Neural progenitor cell (in vitro differentiated cells): ENCODE results near the gene PTPRCAP. TPM values are rescaled to one million over a fixed set of nuclear protein-coding genes. Genes with fewer than 3 reads are reported as not detected.

Experiments used
- DNase-seq: peaks from one replicate; pipeline ENCODE4 v3.0.0-alpha.2; 2016; ENCODE audit warnings: low spot score
- H2AFZ ChIP-seq: fragments of 200-600 bp; sonication (generic); replicated peaks from 2 replicates; pipeline ENCODE4 v1.6.1; 2016; ENCODE audit warnings: antibody characterized with exemption
- H3F3A ChIP-seq: fragments of 200-600 bp; sonication (generic); 2 replicates; pipeline ENCODE4 v1.6.1; 2016; ENCODE audit warnings: antibody characterized with exemption, low read depth
- H3K27ac ChIP-seq: fragments of 200-600 bp; sonication (generic); 2 replicates; pipeline ENCODE4 v1.5.1; 2016; ENCODE audit warnings: mild to moderate bottlenecking
- H3K27me3 ChIP-seq: fragments of 200-600 bp; sonication (generic); 2 replicates; pipeline ENCODE4 v1.6.1; 2016; ENCODE audit warnings: mild to moderate bottlenecking, moderate library complexity
- H3K36me3 ChIP-seq: fragments of 200-600 bp; sonication (generic); 2 replicates; pipeline ENCODE4 v1.5.1; 2016
- H3K4me1 ChIP-seq: fragments of 200-600 bp; sonication (generic); 2 replicates; pipeline ENCODE4 v1.6.1; 2016; ENCODE audit warnings: mixed run types
- H3K4me2 ChIP-seq: fragments of 200-600 bp; sonication (generic); 2 replicates; pipeline ENCODE4 v1.6.1; 2016
- H3K4me3 ChIP-seq: fragments of 200-600 bp; sonication (generic); 2 replicates; pipeline ENCODE4 v1.5.1; 2016
- H3K79me2 ChIP-seq: fragments of 200-600 bp; sonication (generic); 2 replicates; pipeline ENCODE4 v1.6.1; 2016; ENCODE audit warnings: low read depth
- H3K9ac ChIP-seq: fragments of 200-600 bp; sonication (generic); 2 replicates; pipeline ENCODE4 v1.6.1; 2016
- H3K9me3 ChIP-seq: fragments of 200-600 bp; sonication (generic); 2 replicates; pipeline ENCODE4 v1.5.1; 2016; ENCODE audit warnings: low read depth
- H4K20me1 ChIP-seq: fragments of 200-600 bp; sonication (generic); 2 replicates; pipeline ENCODE4 v1.6.1; 2016; ENCODE audit warnings: low read depth
- H3K27ac Mint-ChIP-seq: 3 replicates; pipeline ENCODE4 v1.8.0; 2021; ENCODE audit warnings: mixed read lengths
- H3K27me3 Mint-ChIP-seq: 2 replicates; pipeline ENCODE4 v1.8.0; 2022; ENCODE audit warnings: low read depth, mild to moderate bottlenecking, inconsistent platforms, moderate library complexity, mixed read lengths; ENCODE audit not compliant: insufficient read depth
- H3K36me3 Mint-ChIP-seq: 3 replicates; pipeline ENCODE4 v1.8.0; 2021; ENCODE audit warnings: mixed read lengths
- H3K4me1 Mint-ChIP-seq: 3 replicates; pipeline ENCODE4 v1.8.0; 2021; ENCODE audit warnings: mixed read lengths
- H3K4me3 Mint-ChIP-seq: 3 replicates; pipeline ENCODE4 v1.8.0; 2021; ENCODE audit warnings: mild to moderate bottlenecking, moderate library complexity, mixed read lengths
- H3K9me3 Mint-ChIP-seq: 3 replicates; pipeline ENCODE4 v1.8.0; 2020; ENCODE audit warnings: mixed read lengths
- EZH2 ChIP-seq: fragments of 200-600 bp; sonication (generic); IDR thresholded peaks from 2 replicates; pipeline ENCODE4 v1.6.1; 2017; ENCODE audit warnings: antibody characterized with exemption, mild to moderate bottlenecking, moderate library complexity
- EZH2phosphoT487 ChIP-seq: fragments of 200-600 bp; sonication (generic); IDR thresholded peaks from 2 replicates; pipeline ENCODE4 v1.6.1; 2017; ENCODE audit warnings: antibody characterized with exemption
- small RNA-seq: library from RNA; depleted of rRNA; stranded (forward); fragments of <200 nt; gene quantifications from one replicate; pipeline ENCODE3, GENCODE V24; 2015
- total RNA-seq: library from RNA; depleted of rRNA; stranded (reverse); fragments of >200 nt; gene quantifications from 2 replicates; pipeline ENCODE4 v1.2.3, GENCODE V29; 2015; ENCODE audit warnings: low replicate concordance
- TF ChIP-seq, protein P1 (sequence below): fragments of 200-600 bp; sonication (generic); IDR thresholded peaks from 2 replicates; pipeline ENCODE4 v1.5.1; 2017; ENCODE audit warnings: antibody characterized with exemption, mild to moderate bottlenecking

The PTPRCAP gene
- total RNA-seq, 1 donor from 2014 or later = not detected

DNA sequence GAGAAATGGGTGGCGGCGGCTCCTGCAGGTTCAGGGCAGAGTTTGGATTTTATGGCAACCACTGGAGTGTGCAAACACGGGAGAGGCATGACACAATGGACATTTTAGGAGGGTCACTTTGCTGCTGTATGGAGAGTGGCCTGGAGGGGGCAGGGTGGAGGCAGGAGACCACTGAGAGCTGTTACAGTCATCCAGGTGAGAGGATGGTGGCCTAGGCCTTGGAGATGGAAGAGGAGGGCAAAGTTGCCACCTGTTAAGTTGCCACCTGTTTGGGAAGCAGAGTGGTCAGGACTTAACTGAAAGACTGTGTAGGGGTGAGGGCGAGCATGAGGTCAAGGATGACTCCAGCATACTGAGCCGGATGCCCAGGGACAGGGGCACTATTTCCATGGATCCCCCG is 48.0 kb downstream of the PTPRCAP start:
- peak overlapping the region; percentile 6 for H3K27ac Mint-ChIP-seq

DNA sequence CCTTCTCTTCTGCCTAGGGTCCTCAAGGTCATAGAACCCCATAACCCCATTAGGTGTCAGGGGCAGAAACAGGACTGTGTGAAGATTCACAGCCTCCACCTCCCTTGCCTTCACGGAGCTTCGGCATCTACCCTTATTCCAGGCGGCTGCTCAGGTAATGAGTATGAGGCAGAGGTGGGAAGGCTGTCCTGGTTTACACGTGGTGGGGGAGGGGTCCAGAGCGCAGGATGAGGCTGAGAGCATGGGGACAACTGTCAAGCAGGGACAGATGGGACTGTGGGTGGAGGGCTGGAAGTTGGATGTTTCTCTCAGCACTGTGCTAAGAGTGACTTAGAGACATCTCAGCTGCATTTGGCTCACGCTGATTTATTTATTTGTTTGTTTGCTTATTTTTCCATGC is 50.0 kb downstream of the PTPRCAP start:
- TF ChIP-seq, protein P1, sequence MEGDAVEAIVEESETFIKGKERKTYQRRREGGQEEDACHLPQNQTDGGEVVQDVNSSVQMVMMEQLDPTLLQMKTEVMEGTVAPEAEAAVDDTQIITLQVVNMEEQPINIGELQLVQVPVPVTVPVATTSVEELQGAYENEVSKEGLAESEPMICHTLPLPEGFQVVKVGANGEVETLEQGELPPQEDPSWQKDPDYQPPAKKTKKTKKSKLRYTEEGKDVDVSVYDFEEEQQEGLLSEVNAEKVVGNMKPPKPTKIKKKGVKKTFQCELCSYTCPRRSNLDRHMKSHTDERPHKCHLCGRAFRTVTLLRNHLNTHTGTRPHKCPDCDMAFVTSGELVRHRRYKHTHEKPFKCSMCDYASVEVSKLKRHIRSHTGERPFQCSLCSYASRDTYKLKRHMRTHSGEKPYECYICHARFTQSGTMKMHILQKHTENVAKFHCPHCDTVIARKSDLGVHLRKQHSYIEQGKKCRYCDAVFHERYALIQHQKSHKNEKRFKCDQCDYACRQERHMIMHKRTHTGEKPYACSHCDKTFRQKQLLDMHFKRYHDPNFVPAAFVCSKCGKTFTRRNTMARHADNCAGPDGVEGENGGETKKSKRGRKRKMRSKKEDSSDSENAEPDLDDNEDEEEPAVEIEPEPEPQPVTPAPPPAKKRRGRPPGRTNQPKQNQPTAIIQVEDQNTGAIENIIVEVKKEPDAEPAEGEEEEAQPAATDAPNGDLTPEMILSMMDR = no peak
- TF ChIP-seq EZH2 = no peak
- no peak for TF ChIP-seq EZH2phosphoT487
- Histone ChIP-seq H3K36me3 (no peaks in the 10 kb centered on the region), H3K4me2 (no peak overlapping the region), H3K79me2 (peaks cover 21% of the 10 kb centered on the region), H3K27me3 (peaks cover 12% of the 10 kb centered on the region), H3K4me1 (peaks cover 2% of the 10 kb centered on the region), H2AFZ (no peak overlapping the region), H3F3A (peaks cover 8% of the 10 kb centered on the region), H3K27ac (no peak overlapping the region), H4K20me1 (peaks cover 7% of the 10 kb centered on the region), H3K4me3 (no peak overlapping the region), H3K9me3 (no peaks in the 10 kb centered on the region), H3K9ac (no peak overlapping the region)
- H3K4me1 Mint-ChIP-seq = peaks cover 22% of the 10 kb centered on the region
- no peak for DNase-seq
- no peaks in the 10 kb centered on the region for H3K36me3 Mint-ChIP-seq
- no peak overlapping the region for H3K4me3 Mint-ChIP-seq
- peaks cover 2% of the 10 kb centered on the region for H3K27me3 Mint-ChIP-seq
- no peak overlapping the region for H3K27ac Mint-ChIP-seq
- no peaks in the 10 kb centered on the region for H3K9me3 Mint-ChIP-seq

More for the DNA sequence above, 48.0 kb downstream of the PTPRCAP start:
- Mint-ChIP-seq H3K4me3 (peak overlapping the region; percentile 78), H3K27me3 (peaks cover 2% of the 10 kb centered on the region), H3K9me3 (no peaks in the 10 kb centered on the region), H3K4me1 (peaks cover 29% of the 10 kb centered on the region), H3K36me3 (no peaks in the 10 kb centered on the region)
- TF ChIP-seq, protein P1 = peak; percentile 71
- TF ChIP-seq EZH2phosphoT487 = no peak
- Histone ChIP-seq H3F3A (peaks cover 8% of the 10 kb centered on the region), H3K4me3 (no peak overlapping the region), H3K4me2 (no peak overlapping the region), H2AFZ (no peak overlapping the region), H3K27ac (no peak overlapping the region), H3K9me3 (no peaks in the 10 kb centered on the region), H3K36me3 (no peaks in the 10 kb centered on the region), H3K79me2 (peaks cover 24% of the 10 kb centered on the region), H3K9ac (no peak overlapping the region), H4K20me1 (peaks cover 9% of the 10 kb centered on the region), H3K27me3 (peaks cover 6% of the 10 kb centered on the region), H3K4me1 (peaks cover 4% of the 10 kb centered on the region)
- DNase-seq = peak; percentile 66

DNA sequence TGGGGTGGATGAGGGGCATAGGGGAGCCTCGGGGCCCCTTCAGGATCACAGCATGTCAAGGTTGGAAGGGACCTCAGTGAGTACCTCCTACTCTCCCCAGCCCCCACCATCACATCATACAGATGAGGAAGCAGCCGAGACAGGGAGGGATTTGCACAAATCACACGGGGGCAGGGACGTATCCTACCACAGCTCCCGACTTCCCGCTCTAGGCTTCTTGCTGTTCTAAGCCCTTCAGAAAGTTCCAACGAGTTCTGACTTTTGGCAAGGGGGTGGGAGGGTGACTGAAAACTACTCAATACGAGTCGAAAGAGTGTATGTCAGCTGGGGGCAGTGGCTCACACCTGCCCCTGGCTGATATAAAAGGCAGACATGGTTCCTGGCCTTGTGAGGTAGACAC is 50.4 kb downstream of the PTPRCAP start:
- H3K27ac Mint-ChIP-seq = no peak overlapping the region
- Histone ChIP-seq H3K4me3 (no peak overlapping the region), H3K4me1 (no peaks in the 10 kb centered on the region), H3K36me3 (no peaks in the 10 kb centered on the region), H2AFZ (no peak overlapping the region), H3K27ac (no peak overlapping the region), H3F3A (peaks cover 8% of the 10 kb centered on the region), H3K4me2 (no peak overlapping the region), H3K9me3 (no peaks in the 10 kb centered on the region), H4K20me1 (peaks cover 2% of the 10 kb centered on the region), H3K79me2 (peaks cover 16% of the 10 kb centered on the region), H3K27me3 (peaks cover 12% of the 10 kb centered on the region), H3K9ac (no peak overlapping the region)
- H3K27me3 Mint-ChIP-seq = peaks cover 2% of the 10 kb centered on the region
- no peaks in the 10 kb centered on the region for H3K9me3 Mint-ChIP-seq
- DNase-seq = no peak
- no peak overlapping the region for H3K4me3 Mint-ChIP-seq
- no peaks in the 10 kb centered on the region for H3K36me3 Mint-ChIP-seq
- peaks cover 23% of the 10 kb centered on the region for H3K4me1 Mint-ChIP-seq
- no peak for TF ChIP-seq EZH2phosphoT487

Small RNAs within 50 kb of the gene (small RNA-seq; reads per million reads assigned to genes)
- not detected for gene RNU6-1238P

Other genes with a start within 250 kb of the PTPRCAP start
- gene GRK2, start 171.2 kb downstream of the PTPRCAP start, total RNA-seq = 30.0 and 54.4 TPM in 2 replicates
- 21.0 and 29.2 TPM in 2 replicates for gene ANKRD13D, start 148.4 kb downstream of the PTPRCAP start, total RNA-seq
- 1.4 and 7.1 TPM in 2 replicates for gene SSH3, start 134.2 kb downstream of the PTPRCAP start, total RNA-seq
- 1.1 and 17.8 TPM in 2 replicates for gene POLD4, start 84.1 kb downstream of the PTPRCAP start, total RNA-seq
- 2.0 and 3.7 TPM in 2 replicates for gene CLCF1, start 64.1 kb downstream of the PTPRCAP start, total RNA-seq
- gene RAD9A, start 45.7 kb downstream of the PTPRCAP start, total RNA-seq = 10.4 and 37.5 TPM in 2 replicates
- 102 and 189 TPM in 2 replicates for gene PPP1CA, start 35.8 kb downstream of the PTPRCAP start, total RNA-seq
- 0.15 and 1.1 TPM in 2 replicates for gene TBC1D10C, start 33.6 kb downstream of the PTPRCAP start, total RNA-seq
- gene CARNS1, start 22.0 kb downstream of the PTPRCAP start, total RNA-seq = 0.22 and 0.52 TPM in 2 replicates
- 23.7 and 51.3 TPM in 2 replicates for gene RPS6KB2, start 9.2 kb downstream of the PTPRCAP start, total RNA-seq
- 25.5 and 68.4 TPM in 2 replicates for gene CORO1B, start 5.8 kb upstream of the PTPRCAP start, total RNA-seq
- gene GPR152, start 15.0 kb upstream of the PTPRCAP start, total RNA-seq = not detected in 2 replicates
- not detected in 2 replicates for gene CABP4, start 17.7 kb upstream of the PTPRCAP start, total RNA-seq
- gene TMEM134, start 31.6 kb upstream of the PTPRCAP start, total RNA-seq = 68.1 and 88.8 TPM in 2 replicates
- gene AIP, start 45.3 kb upstream of the PTPRCAP start, total RNA-seq = 20.3 and 38.5 TPM in 2 replicates
- gene PITPNM1, start 67.7 kb upstream of the PTPRCAP start, total RNA-seq = 7.7 and 32.8 TPM in 2 replicates
- 2.1 and 17.1 TPM in 2 replicates for gene CDK2AP2, start 70.5 kb upstream of the PTPRCAP start, total RNA-seq
- not detected in 2 replicates for gene CABP2, start 85.8 kb upstream of the PTPRCAP start, total RNA-seq
- 436 and 1,035 TPM in 2 replicates for gene GSTP1, start 146.1 kb upstream of the PTPRCAP start, total RNA-seq
- gene NDUFV1, start 169.3 kb upstream of the PTPRCAP start, total RNA-seq = 71.0 and 137 TPM in 2 replicates
- gene NUDT8, start 192.3 kb upstream of the PTPRCAP start, total RNA-seq = 1.6 and 4.1 TPM in 2 replicates
- gene TBX10, start 202.1 kb upstream of the PTPRCAP start, total RNA-seq = not detected in 2 replicates
- not detected in 2 replicates for gene ACY3, start 213.0 kb upstream of the PTPRCAP start, total RNA-seq
- gene ALDH3B2, start 236.9 kb upstream of the PTPRCAP start, total RNA-seq = not detected in 2 replicates